ENCODE measurements around the gene NRXN2.
"Not testable (repeated sequence)": the region's sequence is repeated elsewhere in the genome, so short reads cannot be mapped to it uniquely, and the experiment has no call there.

The NRXN2 gene

GRCh38 chr11:64582885-64583284 lies 140.1 kb downstream of the NRXN2 start:
- no peak for DNase-seq

GRCh38 chr11:64581057-64581523 lies 141.9 kb downstream of the NRXN2 start:
- no peak for DNase-seq

GRCh38 chr11:64580412-64580811 lies 142.6 kb downstream of the NRXN2 start:
- DNase-seq: no peak

- DNase-seq: no peak
Observed at GRCh38 chr11:64577202-64577601, 145.8 kb downstream of the NRXN2 start.

GRCh38 chr11:64572143-64572542 lies 150.9 kb downstream of the NRXN2 start:
- no peak for DNase-seq

- DNase-seq: no peak
Observed at GRCh38 chr11:64571410-64572091, 151.4 kb downstream of the NRXN2 start.

GRCh38 chr11:64571050-64571409 lies 152.0 kb downstream of the NRXN2 start:
- DNase-seq: no peak

GRCh38 chr11:64570341-64570740 lies 152.7 kb downstream of the NRXN2 start:
- no peak for DNase-seq

GRCh38 chr11:64569300-64569970 lies 153.6 kb downstream of the NRXN2 start:
- DNase-seq: no peak

GRCh38 chr11:64568584-64569140 lies 154.3 kb downstream of the NRXN2 start:
- DNase-seq: no peak

GRCh38 chr11:64568041-64568571 lies 154.9 kb downstream of the NRXN2 start:
- DNase-seq: no peak

- no peak for DNase-seq
Observed at GRCh38 chr11:64566915-64567891, 155.8 kb downstream of the NRXN2 start.

- DNase-seq: no peak
Observed at GRCh38 chr11:64566042-64566914, 156.7 kb downstream of the NRXN2 start.

GRCh38 chr11:64564947-64565889 lies 157.8 kb downstream of the NRXN2 start:
- no peak for DNase-seq

- no peak for DNase-seq
Observed at GRCh38 chr11:64564419-64564818, 158.6 kb downstream of the NRXN2 start.

GRCh38 chr11:64563966-64564365 lies 159.0 kb downstream of the NRXN2 start:
- no peak for DNase-seq

- no peak for DNase-seq
Observed at GRCh38 chr11:64562723-64563351, 160.2 kb downstream of the NRXN2 start.

- no peak for DNase-seq
Observed at GRCh38 chr11:64561984-64562722, 160.8 kb downstream of the NRXN2 start.

- not testable (repeated sequence) for DNase-seq
Observed at GRCh38 chr11:64561429-64561828, 161.6 kb downstream of the NRXN2 start.
